GM10266 (cell line): ENCODE results near the gene SMOC1.

Experiments
- DNase-seq: peaks from one replicate; pipeline ENCODE4 v3.0.0; 2012; ENCODE audit errors: extremely low spot score
- CTCF ChIP-seq: IDR thresholded peaks from 2 replicates; pipeline ENCODE4 v1.5.1; 2012; ENCODE audit warnings: mild to moderate bottlenecking, low read depth; ENCODE audit not compliant: control insufficient read depth, insufficient read depth; ENCODE audit errors: missing control alignments

Gene SMOC1

GRCh38 chr14:69853774-69854173 is 25.4 kb upstream of the SMOC1 start:
- DNase-seq = no peak
- TF ChIP-seq CTCF = no peak

GRCh38 chr14:69854598-69854997 is 24.6 kb upstream of the SMOC1 start:
- TF ChIP-seq CTCF = no peak
- no peak for DNase-seq

GRCh38 chr14:69855180-69855832 is 23.9 kb upstream of the SMOC1 start:
- DNase-seq = no peak
- no peak for TF ChIP-seq CTCF

- no peak for TF ChIP-seq CTCF
- DNase-seq = no peak
Measured at GRCh38 chr14:69858801-69859200, 20.4 kb upstream of the SMOC1 start.

GRCh38 chr14:69859591-69859990 is 19.6 kb upstream of the SMOC1 start:
- no peak for DNase-seq
- no peak for TF ChIP-seq CTCF

GRCh38 chr14:69860221-69860620 is 19.0 kb upstream of the SMOC1 start:
- no peak for TF ChIP-seq CTCF

GRCh38 chr14:69861025-69861569 is 18.1 kb upstream of the SMOC1 start:
- TF ChIP-seq CTCF = no peak
- no peak for DNase-seq

More at GRCh38 chr14:69860221-69860620, 19.0 kb upstream of the SMOC1 start:
- no peak for DNase-seq
